SJCRH30 (cell line): Measurements from ENCODE around the gene VSTM5. TPM values are rescaled to one million over a fixed set of nuclear protein-coding genes. Genes with fewer than 3 reads are reported as not detected.
A peak's percentile ranks its signal among the peaks of the same experiment; 100 is the strongest.

Experiments
- DNase-seq, 2 experiments: peaks; one replicate each; pipeline ENCODE4 v3.0.0-alpha.2; 2015 to 2020
- H3K27ac ChIP-seq: fragments of 250-450 bp; sonication (Bioruptor Pico); 2 replicates; pipeline ENCODE4 v1.5.1; 2020; ENCODE audit warnings: mild to moderate bottlenecking, moderate library complexity
- H3K27me3 ChIP-seq: fragments of 250-450 bp; sonication (Bioruptor Pico); 2 replicates; pipeline ENCODE4 v1.5.1; 2020; ENCODE audit warnings: mild to moderate bottlenecking, moderate library complexity
- H3K36me3 ChIP-seq: fragments of 250-450 bp; sonication (Bioruptor Pico); 2 replicates; pipeline ENCODE4 v1.5.1; 2020; ENCODE audit warnings: mild to moderate bottlenecking, moderate library complexity
- H3K4me1 ChIP-seq: fragments of 250-450 bp; sonication (Bioruptor Pico); 2 replicates; pipeline ENCODE4 v1.5.1; 2020; ENCODE audit warnings: mild to moderate bottlenecking, moderate library complexity
- H3K4me3 ChIP-seq: fragments of 250-450 bp; sonication (Bioruptor Pico); 2 replicates; pipeline ENCODE4 v1.5.1; 2020; ENCODE audit warnings: mild to moderate bottlenecking, moderate library complexity
- H3K9me3 ChIP-seq: fragments of 250-450 bp; sonication (Bioruptor Pico); replicated peaks from 2 replicates; pipeline ENCODE4 v1.5.1; 2020; ENCODE audit warnings: mild to moderate bottlenecking, moderate library complexity
- total RNA-seq: library from RNA; depleted of rRNA; stranded (reverse); fragments of >200 nt; shearing (Covaris generic); gene quantifications from 2 replicates; pipeline ENCODE4 v1.2.3, GENCODE V29; 2014

VSTM5 gene
- total RNA-seq, 1 experiment from 2014 or later = not detected

- no peak overlapping the region for H3K27ac ChIP-seq
- H3K36me3 ChIP-seq = no peaks in the 10 kb centered on the region
- no peak for DNase-seq
- no peaks in the 10 kb centered on the region for H3K27me3 ChIP-seq
- no peaks in the 10 kb centered on the region for H3K4me1 ChIP-seq
- no peak overlapping the region for H3K4me3 ChIP-seq
- no peaks in the 10 kb centered on the region for H3K9me3 ChIP-seq
These were observed 446 bp downstream of the VSTM5 start for GRCh38 chr11:93849751-93850593.

DNA sequence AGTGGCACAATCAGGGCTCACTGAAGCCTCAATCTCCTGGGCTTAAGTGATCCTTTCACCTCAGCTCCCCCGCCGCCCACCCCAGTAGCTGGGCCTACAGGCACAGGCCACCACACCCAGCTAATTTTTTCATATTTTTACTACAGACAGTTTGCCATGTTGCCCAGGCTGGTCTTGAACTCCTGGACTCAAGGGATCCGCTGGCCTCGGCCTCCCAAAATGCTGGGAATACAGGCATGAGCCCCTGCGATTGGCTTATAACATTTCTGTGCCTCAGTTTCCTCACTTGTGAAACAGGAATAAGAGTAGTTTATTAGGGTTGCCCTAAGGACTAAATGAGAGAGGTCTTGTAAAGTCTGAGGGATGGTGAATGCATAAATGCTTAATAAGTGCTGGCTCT lies 1.2 kb downstream of the VSTM5 start:
- no peak overlapping the region for H3K27ac ChIP-seq
- no peak for DNase-seq

DNA sequence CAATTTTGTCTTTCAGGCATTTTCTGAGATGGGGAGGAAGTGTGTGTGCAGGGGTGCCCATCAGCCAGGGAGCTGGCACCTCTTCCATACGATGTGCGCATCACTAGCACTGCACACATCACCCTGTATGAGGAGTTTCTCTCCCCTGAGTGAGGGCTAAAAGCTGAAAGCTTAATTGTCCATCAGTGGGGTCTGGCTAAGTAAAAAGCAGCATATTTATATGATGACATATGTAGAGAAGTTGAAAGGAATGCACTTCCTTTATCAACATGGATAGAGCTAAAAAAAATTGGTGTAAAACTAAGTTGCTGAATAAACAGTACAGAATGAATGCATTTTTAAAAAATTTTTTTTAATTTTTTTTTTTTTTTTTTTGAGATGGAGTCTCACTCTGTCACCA lies 4.0 kb downstream of the VSTM5 start:
- H3K4me1 ChIP-seq = no peaks in the 10 kb centered on the region
- no peak overlapping the region for H3K27ac ChIP-seq
- no peak overlapping the region for H3K4me3 ChIP-seq
- H3K36me3 ChIP-seq = no peaks in the 10 kb centered on the region
- DNase-seq = no peak
- no peaks in the 10 kb centered on the region for H3K27me3 ChIP-seq
- H3K9me3 ChIP-seq = no peaks in the 10 kb centered on the region

More for the DNA sequence above, 1.2 kb downstream of the VSTM5 start:
- no peaks in the 10 kb centered on the region for H3K9me3 ChIP-seq
- H3K27me3 ChIP-seq = no peaks in the 10 kb centered on the region
- no peaks in the 10 kb centered on the region for H3K4me1 ChIP-seq
- no peak overlapping the region for H3K4me3 ChIP-seq
- H3K36me3 ChIP-seq = no peaks in the 10 kb centered on the region

- DNase-seq = no peak
- Histone ChIP-seq H3K9me3 (no peaks in the 10 kb centered on the region), H3K4me1 (no peaks in the 10 kb centered on the region), H3K27ac (no peak overlapping the region), H3K36me3 (no peaks in the 10 kb centered on the region), H3K27me3 (no peaks in the 10 kb centered on the region), H3K4me3 (no peak overlapping the region)
These were observed 5.0 kb downstream of the VSTM5 start for GRCh38 chr11:93845181-93846092.

DNA sequence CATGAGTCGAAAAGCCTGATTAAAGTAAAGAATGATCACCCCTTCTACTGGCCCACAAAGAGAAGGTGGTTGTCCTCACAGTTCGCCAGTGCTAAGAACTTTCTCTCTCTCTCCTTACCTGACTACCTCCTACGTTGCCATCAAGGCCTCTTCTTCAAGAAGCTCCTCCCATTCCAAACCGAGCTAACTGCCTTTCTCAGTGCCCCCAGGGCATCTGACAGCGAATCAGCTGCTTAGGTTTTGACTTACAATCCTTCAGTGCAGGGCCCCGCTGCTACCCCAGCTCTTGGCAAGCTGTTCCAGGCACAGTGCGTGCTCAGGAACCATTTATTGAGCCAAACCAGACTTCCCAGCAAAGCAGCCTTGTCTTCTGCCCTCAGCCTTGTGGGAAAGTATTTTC lies 5.8 kb downstream of the VSTM5 start:
- H3K27me3 ChIP-seq = no peaks in the 10 kb centered on the region

DNA sequence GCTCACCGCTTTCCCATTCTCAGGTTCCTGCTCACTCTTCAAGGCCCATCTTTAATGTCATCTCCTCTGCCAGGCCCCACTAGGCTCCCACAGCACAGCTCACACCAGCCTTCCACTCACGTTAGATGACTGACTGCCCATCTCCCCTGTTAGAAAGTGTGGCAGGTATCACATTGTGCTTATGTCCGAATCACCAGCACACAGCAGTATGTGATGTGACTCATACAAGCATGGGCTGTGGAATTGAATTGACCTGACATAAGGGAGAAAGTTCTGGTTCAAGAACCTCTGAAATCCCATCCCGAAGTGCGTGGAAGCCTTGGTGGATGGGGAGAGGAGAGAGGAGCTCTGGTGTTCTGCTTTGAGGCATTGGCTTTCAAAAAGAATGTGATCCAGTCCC lies 6.5 kb downstream of the VSTM5 start:
- Histone ChIP-seq H3K4me3 (no peak overlapping the region), H3K36me3 (no peaks in the 10 kb centered on the region), H3K27ac (no peak overlapping the region), H3K9me3 (no peaks in the 10 kb centered on the region), H3K4me1 (no peaks in the 10 kb centered on the region), H3K27me3 (no peaks in the 10 kb centered on the region)
- no peak for DNase-seq

More for the DNA sequence above, 5.8 kb downstream of the VSTM5 start:
- Histone ChIP-seq H3K36me3 (no peaks in the 10 kb centered on the region), H3K9me3 (no peaks in the 10 kb centered on the region), H3K4me3 (no peak overlapping the region), H3K27ac (no peak overlapping the region), H3K4me1 (no peaks in the 10 kb centered on the region)
- DNase-seq = peak; percentile 18 to 49

GRCh38 chr11:93842461-93842860 lies 8.0 kb downstream of the VSTM5 start:
- Histone ChIP-seq H3K9me3 (no peaks in the 10 kb centered on the region), H3K4me1 (no peaks in the 10 kb centered on the region), H3K27me3 (no peaks in the 10 kb centered on the region), H3K36me3 (no peaks in the 10 kb centered on the region), H3K4me3 (no peak overlapping the region), H3K27ac (no peak overlapping the region)
- DNase-seq = no peak

GRCh38 chr11:93842034-93842433 lies 8.4 kb downstream of the VSTM5 start:
- no peaks in the 10 kb centered on the region for H3K9me3 ChIP-seq
- no peak for DNase-seq
- H3K27me3 ChIP-seq = no peaks in the 10 kb centered on the region
- H3K36me3 ChIP-seq = no peaks in the 10 kb centered on the region
- no peaks in the 10 kb centered on the region for H3K4me1 ChIP-seq
- no peak overlapping the region for H3K27ac ChIP-seq
- H3K4me3 ChIP-seq = no peak overlapping the region

- H3K27me3 ChIP-seq = no peaks in the 10 kb centered on the region
- no peak overlapping the region for H3K4me3 ChIP-seq
- H3K4me1 ChIP-seq = no peaks in the 10 kb centered on the region
- H3K36me3 ChIP-seq = no peaks in the 10 kb centered on the region
- no peaks in the 10 kb centered on the region for H3K9me3 ChIP-seq
- H3K27ac ChIP-seq = no peak overlapping the region
- DNase-seq = no peak
These were observed 9.0 kb downstream of the VSTM5 start for GRCh38 chr11:93841446-93841845.

- H3K27me3 ChIP-seq = no peaks in the 10 kb centered on the region
- no peak overlapping the region for H3K27ac ChIP-seq
- H3K4me1 ChIP-seq = no peaks in the 10 kb centered on the region
- H3K9me3 ChIP-seq = no peaks in the 10 kb centered on the region
- H3K4me3 ChIP-seq = no peak overlapping the region
- DNase-seq = no peak
- no peaks in the 10 kb centered on the region for H3K36me3 ChIP-seq
These were observed 9.4 kb downstream of the VSTM5 start for GRCh38 chr11:93840981-93841380.

DNA sequence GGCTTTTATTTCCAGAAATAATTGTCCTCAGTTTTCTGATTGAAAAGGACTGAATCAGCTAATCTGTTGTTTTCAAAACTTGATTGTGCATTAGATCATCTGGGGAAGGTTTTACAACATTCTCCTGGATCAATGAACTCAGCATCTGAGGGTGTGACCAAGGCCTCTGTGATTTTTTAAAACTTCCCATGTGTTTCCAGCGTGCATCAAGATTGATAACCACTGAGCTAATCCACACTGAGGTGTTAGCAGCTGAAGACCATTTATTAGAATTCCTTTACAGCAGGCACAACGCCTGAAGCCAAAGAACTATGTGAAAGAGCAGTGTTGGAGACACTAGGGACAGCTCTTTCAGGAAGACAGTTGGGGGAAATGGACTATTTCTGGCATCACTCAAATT lies 10.2 kb downstream of the VSTM5 start:
- no peak overlapping the region for H3K27ac ChIP-seq
- H3K9me3 ChIP-seq = no peaks in the 10 kb centered on the region
- no peaks in the 10 kb centered on the region for H3K4me1 ChIP-seq
- H3K4me3 ChIP-seq = no peak overlapping the region
- no peaks in the 10 kb centered on the region for H3K27me3 ChIP-seq
- no peaks in the 10 kb centered on the region for H3K36me3 ChIP-seq
- no peak for DNase-seq

- Histone ChIP-seq H3K27me3 (no peaks in the 10 kb centered on the region), H3K4me1 (no peaks in the 10 kb centered on the region), H3K9me3 (no peaks in the 10 kb centered on the region), H3K4me3 (no peak overlapping the region), H3K27ac (no peak overlapping the region), H3K36me3 (no peaks in the 10 kb centered on the region)
- DNase-seq = peak; percentile 7 to 48
These were observed 11.5 kb downstream of the VSTM5 start for GRCh38 chr11:93838967-93839366.

GRCh38 chr11:93832780-93833179 lies 17.6 kb downstream of the VSTM5 start:
- no peak overlapping the region for H3K27ac ChIP-seq
- no peaks in the 10 kb centered on the region for H3K27me3 ChIP-seq
- H3K36me3 ChIP-seq = no peaks in the 10 kb centered on the region
- H3K4me1 ChIP-seq = no peaks in the 10 kb centered on the region
- DNase-seq = no peak
- H3K9me3 ChIP-seq = no peaks in the 10 kb centered on the region
- H3K4me3 ChIP-seq = no peak overlapping the region

DNA sequence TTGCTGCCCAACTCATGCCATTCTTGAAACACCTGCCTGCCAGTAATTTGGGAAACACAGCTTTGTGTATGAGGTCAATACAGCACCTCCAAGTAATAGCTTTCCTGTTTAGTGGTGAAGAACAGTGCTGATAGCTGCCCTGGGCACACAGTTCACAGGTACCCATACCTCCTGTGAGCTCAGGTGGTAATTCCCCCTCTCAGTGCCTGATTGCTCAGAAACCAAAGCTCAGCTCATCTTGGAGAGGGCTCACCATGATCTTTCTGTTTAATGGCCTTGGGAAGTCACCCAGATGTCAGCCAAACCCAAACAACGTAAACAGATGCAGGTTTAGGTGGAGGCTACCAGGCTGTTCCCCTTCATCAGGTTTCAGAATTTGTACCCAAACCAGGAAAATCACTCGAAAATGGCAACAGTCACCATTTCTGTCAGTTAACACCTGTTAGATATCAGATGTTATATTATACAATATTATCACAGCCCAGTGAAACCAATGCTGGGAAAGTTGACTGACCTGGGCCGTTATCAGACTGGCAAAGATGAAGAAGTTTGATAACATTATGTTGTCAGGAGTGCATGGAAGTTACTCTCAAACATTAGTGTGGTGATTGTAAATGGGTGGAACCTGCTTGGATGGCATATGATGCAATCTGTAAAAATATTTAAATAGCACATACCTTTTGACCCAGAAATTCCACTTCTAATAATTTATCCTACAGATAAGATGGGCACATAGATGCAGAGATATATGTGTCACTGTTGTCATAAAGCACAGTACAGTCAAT lies 18.9 kb downstream of the VSTM5 start:
- no peak for DNase-seq
- Histone ChIP-seq H3K4me3 (no peak overlapping the region), H3K4me1 (no peaks in the 10 kb centered on the region), H3K27ac (no peak overlapping the region), H3K9me3 (no peaks in the 10 kb centered on the region), H3K36me3 (no peaks in the 10 kb centered on the region), H3K27me3 (no peaks in the 10 kb centered on the region)

DNA sequence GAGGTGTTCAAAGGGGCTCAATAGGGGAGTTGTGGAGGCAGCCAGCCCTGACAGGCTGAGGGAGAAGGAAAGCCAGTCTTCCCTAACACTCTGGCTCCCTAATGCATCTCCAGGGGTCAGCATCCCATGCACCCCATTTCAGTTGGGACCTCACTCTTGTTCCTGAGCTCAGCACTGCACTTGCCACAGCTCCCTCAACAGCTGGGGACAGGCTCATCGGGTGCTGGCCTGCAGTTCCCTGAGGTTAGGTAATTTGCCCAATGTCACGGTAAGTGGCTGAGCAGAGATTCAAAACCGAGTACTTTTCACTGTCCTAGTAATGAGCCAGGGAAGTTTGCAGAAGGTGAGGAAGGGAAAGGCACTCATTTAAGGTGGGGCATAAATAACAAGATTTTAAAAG lies 20.8 kb downstream of the VSTM5 start:
- Histone ChIP-seq H3K4me3 (no peak overlapping the region), H3K4me1 (no peaks in the 10 kb centered on the region), H3K27me3 (no peaks in the 10 kb centered on the region), H3K36me3 (no peaks in the 10 kb centered on the region), H3K27ac (no peak overlapping the region), H3K9me3 (no peaks in the 10 kb centered on the region)
- DNase-seq = no peak
